GM04504 (cell line): Measurements from ENCODE around the gene CAVIN3.

Source experiments
- DNase-seq: peaks from one replicate; pipeline ENCODE4 v3.0.0-alpha.2; 2012; ENCODE audit warnings: low read depth

CAVIN3 gene

DNA sequence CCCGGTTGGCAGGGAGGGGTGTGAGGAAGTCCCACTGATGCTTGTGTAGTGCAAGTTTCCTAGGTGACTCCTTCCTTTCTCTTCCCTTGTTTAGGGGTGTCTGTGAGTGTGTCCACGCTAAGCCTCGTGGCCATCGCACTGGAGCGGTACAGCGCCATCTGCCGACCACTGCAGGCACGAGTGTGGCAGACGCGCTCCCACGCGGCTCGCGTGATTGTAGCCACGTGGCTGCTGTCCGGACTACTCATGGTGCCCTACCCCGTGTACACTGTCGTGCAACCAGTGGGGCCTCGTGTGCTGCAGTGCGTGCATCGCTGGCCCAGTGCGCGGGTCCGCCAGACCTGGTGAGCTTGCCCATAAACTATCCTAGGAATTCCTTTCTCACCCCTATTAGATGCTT, 50.3 kb downstream of the CAVIN3 start:
- DNase-seq = no peak
